SK-N-DZ (cell line): Measurements from ENCODE around the gene CST8.

ENCODE experiments used
- DNase-seq: peaks from one replicate; pipeline ENCODE4 v3.0.0-alpha.2; 2015; ENCODE audit warnings: low spot score
- small RNA-seq, 2 experiments: library from RNA; depleted of rRNA; stranded (forward); fragments of <200 nt; gene quantifications; one replicate each; pipeline ENCODE3, GENCODE V24; 2014

The CST8 gene

DNA sequence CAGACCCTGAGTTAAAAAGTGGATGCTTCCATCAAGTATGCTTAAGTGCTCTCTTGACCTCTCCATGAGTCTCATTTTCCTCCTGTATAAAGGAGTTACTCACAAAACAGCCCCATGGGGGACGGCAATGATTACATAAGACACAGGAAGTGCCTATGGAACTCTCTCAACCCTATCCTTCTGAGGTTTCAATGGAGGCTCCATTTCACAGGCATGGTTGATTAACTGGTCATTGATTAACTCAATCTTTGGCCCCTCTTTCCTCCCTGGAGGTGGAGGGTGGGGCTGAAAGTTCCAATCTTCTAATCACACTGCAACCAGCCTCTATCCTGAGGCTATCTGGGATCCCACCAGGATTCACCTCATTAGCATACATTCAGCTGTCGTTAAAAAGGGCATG, 29.3 kb downstream of the CST8 start:
- no peak for DNase-seq

DNA sequence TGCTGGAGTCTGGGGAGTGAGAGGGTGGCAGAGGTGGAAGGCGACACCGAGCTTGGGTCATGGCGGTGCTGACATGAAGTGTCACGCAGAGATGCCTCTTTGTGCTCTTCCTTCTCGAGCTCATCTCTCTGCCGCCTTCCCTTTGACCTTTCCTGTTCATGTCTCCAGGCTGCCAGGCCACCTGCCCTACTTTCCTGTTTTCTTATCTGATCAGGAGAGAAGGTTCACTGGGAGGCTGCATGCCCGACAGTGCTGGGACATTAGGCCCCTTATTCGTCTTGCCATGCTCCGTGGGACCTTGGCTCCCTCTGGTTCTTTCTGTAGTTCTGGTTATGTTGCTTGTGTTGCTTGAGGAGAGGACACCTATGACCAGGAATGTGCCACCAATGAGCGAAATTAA, 33.2 kb downstream of the CST8 start:
- peak; percentile 54 for DNase-seq

- DNase-seq, result no peak
Measured at GRCh38 chr20:23526850-23527249, 35.9 kb downstream of the CST8 start.

DNA sequence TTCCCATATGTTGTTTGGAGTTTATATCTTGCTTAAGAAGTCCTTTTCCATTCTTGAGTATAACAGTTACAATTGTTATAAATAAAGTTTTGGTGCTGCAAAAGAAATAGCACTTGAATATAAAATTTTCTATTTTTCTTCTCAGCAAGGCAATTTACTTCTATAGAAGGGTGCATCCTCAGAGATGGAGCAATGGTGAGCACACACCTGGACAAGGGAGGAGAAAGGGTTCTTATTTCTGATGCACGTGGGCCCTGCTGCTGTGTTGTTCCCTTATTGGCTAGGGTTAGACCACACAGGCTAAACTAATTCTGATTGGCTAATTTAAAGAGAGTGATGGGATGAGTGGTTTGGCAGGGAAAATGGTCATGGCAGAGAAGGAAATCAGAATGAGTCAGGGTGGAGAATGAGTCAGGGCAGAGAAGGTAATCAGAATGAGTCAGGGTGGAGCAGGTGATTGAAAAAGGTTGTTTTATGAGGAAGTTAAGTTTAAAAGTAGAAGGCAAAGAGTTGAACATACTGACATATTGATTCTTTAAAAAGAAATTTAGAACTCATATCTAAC, 38.0 kb downstream of the CST8 start:
- no peak for DNase-seq

DNA sequence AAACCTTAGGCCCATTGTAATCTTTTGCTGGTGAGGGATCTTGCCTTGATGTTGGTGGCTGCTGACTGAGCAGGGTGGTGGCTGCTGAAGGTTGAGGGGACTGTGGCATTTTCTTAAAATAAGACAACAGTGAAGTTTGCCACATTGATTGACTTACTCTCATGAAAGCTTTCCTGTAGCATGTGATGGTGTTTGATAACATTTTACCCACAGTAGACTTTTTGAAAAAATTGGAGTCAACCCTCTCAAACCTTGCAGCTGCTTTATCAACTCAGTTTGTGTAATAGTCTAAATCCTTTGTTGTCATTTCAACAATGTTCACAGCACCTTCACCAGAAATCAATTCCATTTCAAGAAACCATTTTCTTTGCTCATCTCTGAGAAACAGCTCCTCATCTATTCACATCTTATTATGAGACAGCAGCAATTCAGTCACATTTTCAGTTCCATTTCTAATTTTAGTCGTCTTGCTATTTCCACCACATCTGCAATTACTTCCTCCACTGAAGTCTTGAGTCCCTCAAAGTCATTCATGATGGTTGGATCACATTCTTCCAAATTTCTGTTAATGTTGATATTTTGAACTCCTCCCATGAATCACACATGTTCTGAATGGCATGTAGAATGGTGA, 40.1 kb downstream of the CST8 start:
- DNase-seq, result no peak

- no peak for DNase-seq
Measured at GRCh38 chr20:23532533-23532932, 41.6 kb downstream of the CST8 start.

GRCh38 chr20:23533161-23533560, 42.2 kb downstream of the CST8 start:
- DNase-seq, result no peak

DNA sequence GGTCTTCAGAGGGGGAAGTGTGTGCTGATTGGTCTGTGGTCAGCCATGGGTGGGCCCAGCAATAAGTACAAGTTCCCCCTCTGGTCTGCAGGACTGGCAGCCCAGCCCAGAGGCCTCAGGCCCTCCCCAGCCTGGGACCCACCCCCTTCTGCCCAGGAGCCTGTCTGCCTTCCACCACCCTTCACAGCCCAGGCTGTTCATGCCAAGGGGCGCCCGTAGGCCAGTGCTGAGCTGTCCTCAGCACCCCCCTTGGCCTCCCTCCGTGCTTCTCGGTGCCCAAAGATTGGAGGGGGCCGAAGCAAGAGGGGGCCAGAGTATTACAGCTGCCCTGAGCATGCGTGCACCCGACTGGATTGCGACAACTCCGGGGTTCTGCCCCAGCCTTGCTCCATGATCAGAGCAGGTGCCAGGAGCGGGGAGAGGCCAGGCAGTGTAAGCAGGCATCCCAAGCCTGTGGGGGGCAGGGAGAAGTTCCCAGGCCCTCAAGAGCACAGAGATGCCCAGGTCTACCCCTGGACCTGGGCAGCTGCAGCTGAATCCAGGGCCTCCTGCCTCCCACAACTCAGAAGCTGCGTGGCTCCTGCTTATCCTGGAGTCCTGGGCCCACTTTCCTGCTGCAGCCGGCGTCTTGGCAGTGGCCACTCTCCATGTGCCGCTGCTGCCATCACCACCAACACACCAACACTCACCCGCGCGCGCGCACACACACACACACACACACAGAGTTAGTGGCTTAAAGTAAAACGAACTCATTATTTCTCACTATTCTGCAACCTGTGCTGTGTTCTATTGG, 44.1 kb downstream of the CST8 start:
- DNase-seq, result no peak

- no peak for DNase-seq
Measured at GRCh38 chr20:23536328-23536974, 45.5 kb downstream of the CST8 start.

GRCh38 chr20:23537030-23537429, 46.1 kb downstream of the CST8 start:
- DNase-seq, result no peak

GRCh38 chr20:23540624-23541023, 49.7 kb downstream of the CST8 start:
- DNase-seq, result no peak

GRCh38 chr20:23541330-23541729, 50.4 kb downstream of the CST8 start:
- no peak for DNase-seq

DNA sequence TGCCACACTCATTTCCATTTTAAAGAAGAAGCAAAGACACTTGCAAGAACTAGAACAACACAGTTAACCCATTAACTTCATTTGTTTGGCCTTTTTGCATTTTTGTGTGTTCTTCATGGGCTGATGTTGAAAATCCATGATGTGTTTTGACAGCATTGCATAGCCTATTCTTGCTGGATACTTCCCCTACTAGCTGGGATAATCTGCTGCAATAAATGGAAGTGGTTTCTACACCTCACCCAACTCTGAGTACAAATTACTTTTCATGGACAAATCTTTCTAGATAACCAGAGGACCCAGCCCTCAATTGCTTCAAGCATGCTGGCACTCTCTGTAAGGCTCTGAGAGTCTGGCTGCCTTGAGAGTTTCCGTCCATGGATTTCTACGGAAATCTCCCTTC, 50.9 kb downstream of the CST8 start:
- DNase-seq, result no peak

DNA sequence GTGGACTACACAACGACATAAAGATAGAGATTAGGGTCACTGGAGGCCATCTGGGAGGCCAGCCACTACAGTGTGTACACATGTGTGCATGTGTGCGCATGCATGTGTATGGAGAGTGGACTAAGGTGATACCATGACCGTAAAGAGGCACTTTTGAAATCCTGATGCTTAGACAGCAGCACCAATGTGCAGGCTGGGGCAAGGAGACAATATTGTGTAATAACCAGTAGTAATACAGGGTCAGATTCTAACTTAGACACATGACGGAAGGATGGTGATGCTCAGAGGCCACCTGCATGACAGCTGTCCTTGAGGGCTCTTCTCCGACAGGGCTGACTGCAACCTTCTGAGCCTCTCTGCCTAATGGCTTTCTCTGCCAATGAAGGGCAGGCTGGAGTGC, 51.9 kb downstream of the CST8 start:
- DNase-seq, result no peak

GRCh38 chr20:23544133-23544532, 53.2 kb downstream of the CST8 start:
- no peak for DNase-seq

Small RNA genes within 50 kb of the gene (small RNA-seq; reads per million reads assigned to genes)
- 0 reads per million in 2 experiments for gene RF00019
